Measurements from ENCODE around the gene ABCG2.

GRCh38 chr4:88060431-88060830, 98.0 kb downstream of the ABCG2 start:
- TF ChIP-seq CTCF (IDR thresholded peaks at IDR 0.05) (no peak), POLR2A (IDR thresholded peaks at IDR 0.05) (no peak)

Data from heart left ventricle (tissue), 13 donors.